ENCODE measurements around the gene SLC7A7. TPM values are rescaled to one million over a fixed set of nuclear protein-coding genes. Genes with fewer than 3 reads are reported as not detected.
A peak's percentile ranks its signal among the peaks of the same experiment; 100 is the strongest.

SLC7A7 gene
- total RNA-seq, 4 donors from 2014 or later, result 0.68 to 5.3 (median 2.2) TPM

DNA sequence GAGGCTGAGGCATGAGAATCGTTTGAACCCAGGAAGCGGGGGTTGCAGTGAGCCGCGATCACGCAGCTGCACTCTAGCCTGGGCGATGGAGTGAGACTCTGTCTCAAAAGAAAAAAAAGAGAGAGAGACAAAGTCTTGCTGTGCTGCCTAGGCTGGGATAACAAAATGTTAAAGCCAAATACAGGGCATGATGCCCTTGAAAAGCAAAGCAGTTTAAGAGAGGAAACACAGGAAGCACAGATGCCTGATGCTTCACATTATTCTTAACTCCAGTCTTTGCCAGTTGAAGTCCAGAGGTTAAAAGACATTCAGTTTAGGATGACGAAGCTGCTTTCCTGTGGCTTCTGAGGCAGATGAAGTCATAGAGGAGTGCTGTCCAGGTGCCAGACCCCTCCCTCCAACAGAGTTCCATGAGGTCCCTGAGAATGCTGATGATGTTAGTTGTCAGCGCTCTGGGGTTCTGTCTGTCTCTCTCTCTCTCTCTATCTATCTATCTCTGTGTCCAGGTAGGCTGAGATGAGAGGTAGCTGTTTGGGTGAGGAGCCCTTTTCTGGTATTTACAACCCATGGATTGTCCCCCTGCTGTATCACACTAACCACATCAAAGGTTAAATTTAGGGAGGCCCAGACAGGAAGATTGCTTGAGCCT, 9.6 kb upstream of the SLC7A7 start:
- Histone ChIP-seq H3K4me3 (no peak overlapping the region), H3K36me3 (no peaks in the 10 kb centered on the region), H3K27me3 (peaks cover 0 to 2% (median 0%) of the 10 kb centered on the region in 3 donors), H3K4me1 (peaks cover 6 to 11% of the 10 kb centered on the region in 2 donors), H3K9me3 (no peaks in the 10 kb centered on the region), H3K27ac (no peak overlapping the region)
- TF ChIP-seq CTCF (IDR thresholded peaks at IDR 0.05 in 4 of 5, conservative IDR thresholded peaks at IDR 0.05 in 1 of 5) (no peak), POLR2A (IDR thresholded peaks at IDR 0.05) (no peak)
- in situ Hi-C loops (cut with MboI; ENCODE audit: low sequenced_read_pairs in 4 of 4), result loop anchor here in 1 of 4 donors (5.0 kb wide), 1 partner anchor 32 kb away; no protein-coding TSS in a partner anchor
- DNase-seq (no peak), ATAC-seq (no peak)
- intact Hi-C loops (cut with DNase I; ENCODE audit: low total_unique reads), result no loop called here

DNA sequence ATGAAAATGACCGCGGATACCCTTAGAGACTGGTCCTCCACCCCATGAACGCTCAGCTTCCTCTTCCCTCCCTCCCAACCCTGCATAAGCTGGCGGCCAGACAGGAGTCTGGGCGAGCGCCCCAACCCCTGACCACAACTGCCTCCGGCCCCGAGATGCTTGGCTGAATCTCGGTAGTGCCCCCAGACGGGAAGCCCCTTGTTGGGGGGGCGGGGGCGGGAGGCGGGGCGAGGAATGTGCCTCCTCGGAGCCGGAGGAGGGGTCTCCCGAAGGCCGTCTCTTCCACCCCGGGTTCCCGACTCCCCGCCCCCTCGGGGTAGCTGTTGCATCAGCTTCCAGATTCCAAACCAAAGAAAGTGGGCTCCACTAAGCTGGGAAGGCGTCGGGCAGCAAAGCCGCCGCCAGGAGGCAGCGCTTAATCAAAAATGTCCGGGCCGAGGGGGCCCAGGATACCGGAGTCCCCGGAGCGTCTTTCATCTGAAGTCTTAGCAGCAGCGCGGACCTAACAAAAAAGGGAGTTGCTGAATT, 7.4 kb upstream of the SLC7A7 start:
- Histone ChIP-seq H3K36me3 (no peaks in the 10 kb centered on the region), H3K27ac (no peak overlapping the region), H3K9me3 (no peaks in the 10 kb centered on the region), H3K27me3 (peaks cover 0 to 2% (median 0%) of the 10 kb centered on the region in 3 donors), H3K4me3 (peak overlapping the region; percentile 43 to 49 (median 46)), H3K4me1 (peaks cover 6 to 11% of the 10 kb centered on the region in 2 donors)
- ATAC-seq, result peak; percentile 75 to 79
- in situ Hi-C loops (cut with MboI; ENCODE audit: low sequenced_read_pairs in 4 of 4) (loop anchor here in 1 of 4 donors (5.0 kb wide), 1 partner anchor 35 kb away; no protein-coding TSS in a partner anchor), intact Hi-C loops (cut with DNase I; ENCODE audit: low total_unique reads) (loop anchor here (1.0 to 2.0 kb wide), 2 partner anchors 31 to 266 kb away; no protein-coding TSS in a partner anchor)
- DNase-seq, result peak; percentile 27 to 45
- TF ChIP-seq POLR2A (IDR thresholded peaks at IDR 0.05) (no peak), CTCF (IDR thresholded peaks at IDR 0.05 in 4 of 5, conservative IDR thresholded peaks at IDR 0.05 in 1 of 5) (peak; percentile 62 to 83 (median 79))

- in situ Hi-C loops (cut with MboI; ENCODE audit: low sequenced_read_pairs in 4 of 4) (loop anchor here in 1 of 4 donors (5.0 kb wide), 1 partner anchor 35 kb away; no protein-coding TSS in a partner anchor), intact Hi-C loops (cut with DNase I; ENCODE audit: low total_unique reads) (loop anchor here (2.0 kb wide), 1 partner anchor 265 kb away; no protein-coding TSS in a partner anchor)
- ATAC-seq (no peak), DNase-seq (no peak)
- H3K27me3 ChIP-seq, result peaks cover 0 to 2% (median 0%) of the 10 kb centered on the region in 3 donors
- H3K9me3 ChIP-seq, result no peaks in the 10 kb centered on the region
- no peaks in the 10 kb centered on the region for H3K36me3 ChIP-seq
- H3K4me1 ChIP-seq, result peaks cover 6 to 11% of the 10 kb centered on the region in 2 donors
- H3K27ac ChIP-seq, result no peak overlapping the region
- H3K4me3 ChIP-seq, result peak overlapping the region; percentile 43 to 49 (median 46)
- TF ChIP-seq POLR2A (IDR thresholded peaks at IDR 0.05) (no peak), CTCF (IDR thresholded peaks at IDR 0.05 in 4 of 5, conservative IDR thresholded peaks at IDR 0.05 in 1 of 5) (no peak)
Observed at GRCh38 chr14:22822016-22822570, 6.9 kb upstream of the SLC7A7 start.

- in situ Hi-C loops (cut with MboI; ENCODE audit: low sequenced_read_pairs in 4 of 4), result loop anchor here in 1 of 4 donors (5.0 kb wide), 1 partner anchor 36 kb away; no protein-coding TSS in a partner anchor
- Histone ChIP-seq H3K27ac (no peak overlapping the region), H3K27me3 (peaks cover 0 to 2% (median 0%) of the 10 kb centered on the region in 3 donors), H3K9me3 (no peaks in the 10 kb centered on the region), H3K4me1 (peaks cover 6 to 11% of the 10 kb centered on the region in 2 donors), H3K4me3 (no peak overlapping the region), H3K36me3 (no peaks in the 10 kb centered on the region)
- no peak for DNase-seq
- intact Hi-C loops (cut with DNase I; ENCODE audit: low total_unique reads), result loop anchor here (2.0 kb wide), 1 partner anchor 265 kb away; no protein-coding TSS in a partner anchor
- no peak for ATAC-seq
- TF ChIP-seq POLR2A (IDR thresholded peaks at IDR 0.05), result no peak
- TF ChIP-seq CTCF (IDR thresholded peaks at IDR 0.05 in 4 of 5, conservative IDR thresholded peaks at IDR 0.05 in 1 of 5), result no peak
Observed at GRCh38 chr14:22821193-22822015, 6.2 kb upstream of the SLC7A7 start.

Data from gastrocnemius medialis (tissue), 4 donors.